Stimulated activated CD8-positive, alpha-beta memory T cell treated with anti-CD3 and anti-CD28 coated beads, Interleukin-7, amount 100 ng/mL, for 4 hours (primary cell): ENCODE measurements around the gene ALG1L2.
"Not testable (repeated sequence)": the region's sequence is repeated elsewhere in the genome, so short reads cannot be mapped to it uniquely, and the experiment has no call there.

Experiments
- DNase-seq, 2 donors: peaks; one replicate each; pipeline ENCODE4 v3.0.0-alpha.2; 2020; ENCODE audit warnings: low read depth in 2 of 2

Gene ALG1L2

DNA sequence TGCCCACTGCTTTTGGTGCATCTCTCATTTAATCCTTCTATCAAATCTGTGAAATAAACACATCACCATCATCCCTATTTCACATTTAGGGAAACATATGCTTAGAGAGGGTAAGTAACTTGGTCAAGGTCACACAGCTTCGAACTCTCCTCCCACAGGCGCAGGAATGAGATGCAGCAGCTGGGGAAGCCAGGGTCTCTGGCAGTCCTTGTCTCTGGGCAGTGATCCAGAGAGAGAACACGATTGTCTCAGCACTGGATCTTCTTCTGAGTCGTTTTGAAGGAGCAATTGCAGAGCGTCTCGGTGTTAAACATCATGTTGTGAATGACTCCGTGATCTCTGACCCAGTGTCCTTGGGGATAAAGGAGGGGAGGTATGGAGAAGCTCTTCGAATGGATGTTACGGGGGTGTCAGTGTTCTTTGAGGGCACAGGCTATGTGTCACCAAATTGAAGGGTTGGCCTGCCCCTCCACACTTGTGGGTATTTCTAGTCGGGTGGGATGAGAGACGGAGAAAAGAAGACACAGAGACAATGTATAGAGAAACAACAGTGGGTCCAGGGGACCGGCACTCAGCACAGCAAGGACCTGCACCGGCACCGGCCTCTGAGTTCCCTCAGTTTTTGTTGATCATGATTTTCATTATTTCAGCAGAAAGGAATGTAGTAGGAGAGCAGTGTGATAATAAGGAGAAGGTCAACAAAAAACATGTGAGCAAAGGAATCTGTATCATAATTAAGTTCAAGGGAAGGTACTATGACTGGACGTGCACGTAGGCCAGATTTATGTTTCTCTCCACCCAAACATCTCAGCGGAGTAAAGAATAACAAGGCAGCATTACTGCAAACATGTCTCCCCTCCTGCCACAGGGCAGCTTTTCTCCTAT is 41.5 kb downstream of the ALG1L2 start:
- not testable (repeated sequence) for DNase-seq

DNA sequence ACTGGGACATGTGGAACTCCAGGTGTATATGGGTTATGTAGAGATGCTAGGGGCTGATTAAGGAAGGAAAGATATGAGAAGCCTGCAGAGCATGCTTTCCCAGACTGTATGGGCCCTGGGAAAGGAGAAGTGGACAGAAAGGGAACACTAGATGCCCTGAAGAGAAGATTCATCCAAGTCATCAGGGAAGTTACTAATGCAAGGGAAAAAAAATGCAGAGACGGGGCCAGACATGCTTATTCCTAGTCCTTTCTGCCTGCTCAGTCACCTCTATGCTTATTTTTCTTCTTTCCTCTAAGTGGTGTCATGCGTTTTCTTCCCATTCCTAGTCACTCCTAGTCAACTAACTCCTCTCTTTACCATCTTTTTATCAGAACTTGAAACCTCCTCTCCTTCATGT is 43.8 kb downstream of the ALG1L2 start:
- not testable (repeated sequence) for DNase-seq

DNA sequence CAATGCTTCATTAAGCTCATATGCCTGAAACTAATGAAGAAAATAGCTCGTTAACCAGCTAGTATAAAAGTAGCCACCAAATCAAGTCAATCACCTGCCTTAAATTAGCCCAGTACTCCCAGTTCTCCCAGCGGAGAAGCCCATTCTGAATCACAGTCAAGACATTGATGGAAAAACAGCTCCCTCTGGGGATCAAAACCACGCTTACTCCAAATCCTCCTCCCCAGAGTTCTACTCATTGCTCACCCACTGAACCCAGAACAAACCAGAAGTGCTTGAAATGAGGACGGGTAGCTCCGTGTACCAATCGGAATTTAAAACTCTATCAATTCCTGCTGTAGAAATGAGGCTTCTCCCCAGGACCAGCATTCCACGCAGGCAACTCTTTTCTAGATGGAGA is 54.7 kb downstream of the ALG1L2 start:
- DNase-seq, result not testable (repeated sequence)

DNA sequence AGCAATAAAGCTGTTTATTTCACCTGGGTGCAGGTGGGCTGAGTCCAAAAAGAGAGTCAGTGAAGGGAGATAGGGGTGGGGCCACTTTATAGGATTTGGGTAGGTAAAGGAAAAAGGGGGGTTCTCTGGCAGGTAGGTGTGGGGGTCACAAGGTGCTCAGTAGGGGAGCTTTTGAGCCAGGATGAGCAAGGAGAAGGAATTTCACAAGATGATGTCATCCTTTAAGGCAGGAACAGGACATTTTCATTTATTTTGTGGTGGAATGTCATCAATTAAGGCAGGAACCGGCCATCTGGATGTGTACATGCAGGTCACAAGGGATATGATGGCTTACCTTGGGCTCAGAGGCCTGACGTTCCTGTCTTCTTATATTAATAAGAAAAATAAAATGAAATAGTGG is 56.1 kb downstream of the ALG1L2 start:
- DNase-seq, result not testable (repeated sequence)

DNA sequence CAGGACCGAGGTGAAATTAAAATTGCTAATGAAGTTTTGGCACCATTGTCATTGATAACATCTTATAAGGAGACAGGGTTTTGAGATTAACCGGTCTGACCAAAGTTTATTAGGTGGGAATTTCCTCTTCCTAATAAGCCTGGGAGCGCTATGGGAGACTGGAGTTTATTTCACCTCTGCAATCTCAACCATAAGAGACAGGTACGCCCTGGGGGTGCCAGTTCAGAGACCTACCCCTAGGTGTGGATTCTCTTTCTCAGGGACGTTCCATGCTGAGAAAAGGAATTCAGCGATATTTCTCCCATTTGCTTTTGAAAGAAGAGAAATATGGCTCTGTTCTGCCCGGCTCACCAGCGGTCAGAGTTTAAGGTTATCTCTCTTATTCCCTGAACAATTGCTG is 57.4 kb downstream of the ALG1L2 start:
- DNase-seq, result not testable (repeated sequence)

DNA sequence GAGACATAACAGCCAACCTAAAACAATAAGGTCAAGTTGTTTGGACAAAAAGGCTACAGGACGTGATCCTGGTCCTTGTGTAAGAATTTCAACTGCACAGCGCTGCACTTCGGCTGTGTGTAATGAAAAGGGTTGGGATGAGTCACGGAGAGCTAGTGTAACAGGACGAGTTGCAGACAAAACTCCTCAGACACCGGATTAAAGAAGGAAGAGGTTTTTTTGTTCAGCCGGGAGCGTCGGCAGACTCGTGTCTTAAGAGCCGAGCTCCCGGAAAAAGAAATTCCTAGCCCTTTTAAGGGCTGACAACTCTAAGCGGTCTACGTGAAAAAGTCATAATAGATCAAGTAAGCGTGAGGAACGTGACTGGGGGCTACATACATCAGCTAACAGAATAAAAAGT is 59.1 kb downstream of the ALG1L2 start:
- DNase-seq, result not testable (repeated sequence)

DNA sequence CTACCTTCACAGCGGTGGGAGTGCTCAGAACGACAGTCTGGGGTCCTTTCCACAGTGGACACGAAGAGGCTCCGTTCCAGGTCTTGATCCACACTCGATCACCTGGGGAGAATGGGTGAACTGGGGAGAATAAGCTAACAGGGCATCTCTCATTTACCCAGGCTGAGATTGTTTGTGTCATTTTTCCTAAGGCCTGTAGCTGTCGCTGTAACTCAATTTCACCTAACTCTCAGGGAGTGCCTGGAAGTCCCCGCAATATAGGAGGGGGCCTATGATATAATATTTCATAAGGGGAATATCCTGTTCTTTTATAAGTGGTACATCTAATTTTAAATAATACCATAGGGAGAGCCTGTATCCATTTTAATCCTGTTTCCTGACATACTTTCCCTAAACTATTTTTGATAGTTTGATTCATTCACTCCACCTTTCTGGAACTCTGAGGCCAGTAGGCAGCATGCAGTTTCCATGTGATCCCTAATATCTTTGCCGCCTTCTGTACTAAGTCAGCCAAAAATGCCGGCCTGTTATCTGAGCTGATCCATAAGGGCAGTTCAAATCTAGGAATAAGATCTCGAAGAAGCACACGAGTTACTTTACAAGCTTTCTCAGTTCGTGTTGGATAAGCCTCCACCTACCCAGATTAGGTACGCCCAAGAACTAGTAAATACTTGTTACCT is 62.2 kb downstream of the ALG1L2 start:
- not testable (repeated sequence) for DNase-seq

DNA sequence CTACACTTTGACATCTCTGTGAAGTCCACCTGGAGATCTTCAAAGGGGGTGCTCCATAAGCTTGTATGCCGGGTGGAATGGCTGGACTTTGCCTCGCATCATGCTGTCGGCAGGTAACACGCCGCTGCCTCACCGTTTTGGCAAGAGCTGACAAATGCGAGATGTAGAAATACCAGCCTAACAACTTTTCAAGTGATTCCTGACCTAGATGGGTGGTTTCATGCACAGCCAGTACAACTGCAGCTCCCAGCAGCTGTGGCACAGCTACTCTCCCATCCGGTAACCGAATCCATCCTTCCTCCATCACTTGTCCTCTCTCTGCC is 62.7 kb downstream of the ALG1L2 start:
- not testable (repeated sequence) for DNase-seq

DNA sequence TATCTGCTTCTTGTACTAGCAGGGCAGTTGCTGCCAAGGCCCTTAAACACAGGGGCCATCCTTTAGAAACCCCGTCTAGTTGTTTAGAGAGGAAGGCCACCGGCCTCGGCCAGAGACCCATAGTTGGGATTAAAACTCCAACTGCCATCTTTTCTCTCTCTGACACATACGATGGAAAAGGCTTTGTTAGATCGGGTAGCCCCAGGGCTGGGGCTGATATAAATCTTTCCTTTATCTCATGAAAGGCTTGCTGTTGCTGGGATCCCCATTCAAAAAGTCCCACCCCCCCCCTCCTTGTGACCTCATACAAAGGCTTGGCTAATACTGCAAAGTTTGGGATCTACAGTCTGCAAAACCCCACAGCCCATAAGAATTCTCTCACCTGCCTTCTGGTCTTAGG is 63.8 kb downstream of the ALG1L2 start:
- not testable (repeated sequence) for DNase-seq

DNA sequence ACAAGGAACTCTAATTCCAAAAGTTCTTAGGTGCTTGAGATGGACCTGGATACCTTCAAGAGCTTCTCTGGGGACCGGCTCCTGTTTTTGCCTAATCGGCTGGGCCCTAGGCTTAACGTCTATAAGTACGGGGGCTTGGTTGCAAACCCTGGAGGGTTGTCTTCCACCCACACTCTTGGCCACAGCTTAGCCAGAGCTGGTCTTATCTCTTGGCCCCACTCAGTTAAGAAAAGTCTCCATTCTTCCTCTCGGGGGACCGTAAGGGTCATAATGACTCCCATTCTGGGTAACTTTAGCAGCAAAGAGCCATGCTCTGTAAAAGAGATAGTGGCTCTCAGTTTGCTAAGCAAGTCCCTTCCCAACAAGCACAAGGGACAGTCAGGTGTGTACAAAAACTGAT is 64.8 kb downstream of the ALG1L2 start:
- DNase-seq, result not testable (repeated sequence)
